HG03354 (cell line): Measurements from ENCODE around the gene ZNF438.
"Not testable (repeated sequence)": the region's sequence is repeated elsewhere in the genome, so short reads cannot be mapped to it uniquely, and the experiment has no call there.

Experiments used
- ATAC-seq: cut with Tn5 transposase; IDR thresholded peaks from one replicate; pipeline ENCODE4 v1.9.1; 2021; ENCODE audit warnings: mild to moderate bottlenecking; ENCODE audit not compliant: unreplicated experiment, poor library complexity, severe bottlenecking

The ZNF438 gene

DNA sequence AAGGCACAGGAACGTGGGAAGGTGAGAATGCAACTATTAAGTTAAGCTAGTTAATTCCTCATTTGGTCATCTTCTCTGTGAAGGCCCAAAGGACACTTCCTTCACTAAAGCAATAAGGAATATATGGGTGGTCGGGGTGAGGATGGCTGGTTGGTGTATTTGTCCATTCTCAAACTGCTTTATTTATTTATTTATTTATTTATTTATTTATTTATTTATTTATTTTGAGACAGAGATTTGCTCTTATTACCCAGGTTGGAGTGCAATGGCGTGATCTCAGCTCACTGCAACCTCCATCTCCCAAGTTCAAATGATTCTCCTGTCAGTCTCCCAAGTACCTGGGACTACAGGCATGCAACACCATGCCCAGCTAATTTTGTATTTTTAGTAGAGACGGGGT lies 236.6 kb downstream of the ZNF438 start:
- not testable (repeated sequence) for ATAC-seq
